GM12878 (cell line): ENCODE measurements around the gene SPOCK1. TPM values are rescaled to one million over a fixed set of nuclear protein-coding genes. Genes with fewer than 3 reads are reported as not detected.

ENCODE experiments used
- ATAC-seq: fragments of 200-7000 bp; cut with Tn5 transposase; 3 replicates; pipeline ENCODE4 v1.9.1; 2020; ENCODE audit warnings: mild to moderate bottlenecking, moderate library complexity
- BruUV-seq: library from RNA; stranded (reverse); fragments of 400-500 nt; replicated peaks from 2 replicates; lab custom pipeline; 2021; lab: Mats Ljungman, UMichigan
- CTCF ChIA-PET: fragments of 300-600 bp; sonication (Branson Sonifier 250); formaldehyde crosslinking; extraction: SDS; loops from one replicate; lab custom pipeline; 2021; ENCODE audit warnings: inconsistent platforms; lab: Yijun Ruan, JAX
- POLR2A ChIA-PET: fragments of 350-600 bp; formaldehyde crosslinking; extraction: SDS; loops from one replicate; lab custom pipeline; 2021; ENCODE audit warnings: inconsistent platforms; lab: Charles Lee
- RAD21 ChIA-PET: fragments of 300-600 bp; sonication (Branson Sonifier 250); formaldehyde crosslinking; loops from one replicate; lab custom pipeline; 2023; ENCODE audit warnings: antibody characterized with exemption; ENCODE audit not compliant: unreplicated experiment; lab: Charles Lee
- SMC1A ChIA-PET: fragments of 300-600 bp; sonication (Branson Sonifier 250); formaldehyde crosslinking; loops from one replicate; lab custom pipeline; 2023; ENCODE audit not compliant: unreplicated experiment, uncharacterized antibody; lab: Charles Lee
- DNase-seq: peaks from one replicate; pipeline ENCODE4 v3.0.0-alpha.2; 2011; ENCODE audit warnings: low read depth, low spot score
- FAIRE-seq: peaks from 3 replicates; lab custom pipeline; 2011; peaks lifted over from hg19 to GRCh38; lab: Jason Lieb, UNC
- H2AFZ ChIP-seq: 2 replicates; pipeline ENCODE4 v1.6.0; 2011; ENCODE audit warnings: low read depth, low read length, control low read depth; ENCODE audit not compliant: control insufficient read depth
- H3K27ac ChIP-seq: 2 replicates; pipeline ENCODE4 v1.5.1; 2011; ENCODE audit warnings: control low read depth; ENCODE audit not compliant: control insufficient read depth, insufficient read depth
- H3K27me3 ChIP-seq, 2 experiments: replicated peaks in 1 of 2; 2 replicates each; pipeline versions ENCODE4 v1.6.0 to v1.6.1; 2011; ENCODE audit warnings: low read length in 1 of 2; ENCODE audit not compliant: control insufficient read depth in 2 of 2, insufficient read depth in 2 of 2
- H3K36me3 ChIP-seq, 2 experiments: 2 replicates each; pipeline ENCODE4 v1.5.1; 2011; ENCODE audit warnings: low read length in 1 of 2; ENCODE audit not compliant: control insufficient read depth in 2 of 2, insufficient read depth in 2 of 2
- H3K4me1 ChIP-seq: 2 replicates; pipeline ENCODE4 v1.6.1; 2011; ENCODE audit warnings: mild to moderate bottlenecking, low read length, moderate library complexity, mixed read lengths; ENCODE audit not compliant: control insufficient read depth, insufficient read depth
- H3K4me2 ChIP-seq: 2 replicates; pipeline ENCODE4 v1.6.0; 2011; ENCODE audit warnings: control low read depth; ENCODE audit not compliant: control insufficient read depth, insufficient read depth
- H3K4me3 ChIP-seq: fragments of 200-600 bp; sonication (generic); 2 replicates; pipeline ENCODE4 v1.5.1; 2016
- H3K79me2 ChIP-seq: 2 replicates; pipeline ENCODE4 v1.6.0; 2011; ENCODE audit warnings: low read length; ENCODE audit not compliant: control insufficient read depth, insufficient read depth
- H3K9ac ChIP-seq: 2 replicates; pipeline ENCODE4 v1.8.0; 2011; ENCODE audit warnings: low read length, control low read depth, mixed read lengths; ENCODE audit not compliant: control insufficient read depth, insufficient read depth
- H3K9me3 ChIP-seq: replicated peaks from 3 replicates; pipeline ENCODE4 v1.5.1; 2011; ENCODE audit warnings: mild to moderate bottlenecking, low read length; ENCODE audit not compliant: control insufficient read depth, insufficient read depth
- H4K20me1 ChIP-seq: 2 replicates; pipeline ENCODE4 v1.6.0; 2011; ENCODE audit not compliant: control insufficient read depth, insufficient read depth
- CEBPZ ChIP-seq: fragments of 150-350 bp; IDR thresholded peaks from 2 replicates; pipeline ENCODE4 v1.6.1; 2016; ENCODE audit warnings: low read depth, low read length
- CUX1 ChIP-seq: IDR thresholded peaks from 2 replicates; pipeline ENCODE4 v1.6.1; 2012; ENCODE audit warnings: improper control_type of control experiment, low read depth, low read length; ENCODE audit not compliant: insufficient replicate concordance
- FOXM1 ChIP-seq: IDR thresholded peaks from 2 replicates; pipeline ENCODE4 v1.6.1; 2012; ENCODE audit warnings: low read depth, mild to moderate bottlenecking, inconsistent platforms, low read length, moderate library complexity
- HDAC6 ChIP-seq: fragments of 200-600 bp; sonication (generic); IDR thresholded peaks from one replicate; pipeline ENCODE4 v1.8.0; 2017; ENCODE audit warnings: antibody characterized with exemption; ENCODE audit not compliant: unreplicated experiment
- IKZF1 ChIP-seq: fragments of 450-650 bp; conservative IDR thresholded peaks from 2 replicates; pipeline ENCODE4 v1.6.1; 2017; ENCODE audit warnings: antibody characterized with exemption, mild to moderate bottlenecking
- MEF2B ChIP-seq: fragments of 450-650 bp; IDR thresholded peaks from 2 replicates; pipeline ENCODE4 v1.6.1; 2018; ENCODE audit warnings: mild to moderate bottlenecking, moderate library complexity; ENCODE audit not compliant: partially characterized antibody, poor library complexity, severe bottlenecking
- POLR2AphosphoS5 ChIP-seq: IDR thresholded peaks from 2 replicates; pipeline ENCODE4 v1.6.1; 2011; ENCODE audit warnings: mild to moderate bottlenecking, low read length, inconsistent platforms
- TARDBP ChIP-seq: IDR thresholded peaks from 2 replicates; pipeline ENCODE4 v1.6.1; 2016; ENCODE audit warnings: borderline replicate concordance
- TCF3 ChIP-seq: IDR thresholded peaks from 2 replicates; pipeline ENCODE4 v1.6.1; 2012; ENCODE audit warnings: low read depth, mild to moderate bottlenecking, low read length, borderline replicate concordance; ENCODE audit not compliant: insufficient read depth
- ZBED1 ChIP-seq: IDR thresholded peaks from 2 replicates; pipeline ENCODE4 v1.6.1; 2016; ENCODE audit warnings: borderline replicate concordance
- ZNF274 ChIP-seq: IDR thresholded peaks from one replicate; pipeline ENCODE4 v1.8.0; 2011; ENCODE audit not compliant: insufficient read length, insufficient read depth
- WGBS: methylation state at CpG from one replicate; pipeline ENCODE4 v1.1.6; 2016; ENCODE audit warnings: low lambda C conversion rate; ENCODE audit not compliant: insufficient replicate concordance, insufficient coverage; ENCODE audit errors: missing lambda C conversion rate; 5-methylcytosine and 5-hydroxymethylcytosine counted together
- in situ Hi-C: fragments of 300-500 bp; cut with MboI; formaldehyde crosslinking; loops from 9 replicates; pipeline ENCODE4 v1.14.3; 2018; ENCODE audit warnings: mixed read lengths
- intact Hi-C: fragments of 100-400 bp; cut with micrococcal nuclease; formaldehyde crosslinking; loops from one replicate; pipeline ENCODE4 v1.14.2; 2022; ENCODE audit not compliant: unreplicated experiment
- polyA plus RNA-seq, 11 experiments: library from polyadenylated mRNA; depleted of rRNA in 4 of 11; unstranded in 6 of 11; stranded (reverse) in 5 of 11; fragments of >200 nt; fragmentation: Nextera tagmentation in 4 of 11; fragmentation: Illumina TruSeq in 1 of 11; extraction: Ambion mirVana in 4 of 11; extraction: Trizol in 1 of 11; gene quantifications; 1 replicate in 1 of 11; 2 replicates in 10 of 11; pipeline versions ENCODE4 v1.2.1 to v1.2.3, GENCODE V29; 2011 to 2016; ENCODE audit warnings: inconsistent platforms in 2 of 11, missing spikeins in 2 of 11, low read depth in 1 of 11
- total RNA-seq, 4 experiments: library from RNA; depleted of rRNA in 3 of 4; stranded (reverse); fragments of >200 nt in 3 of 4; fragmentation: Illumina TruSeq in 1 of 4; extraction: Trizol in 1 of 4; gene quantifications; 2 replicates each; pipeline versions ENCODE4 v1.2.1 to v1.2.3, GENCODE V29; 2013 to 2021
- TF ChIP-seq, protein P1 (sequence below): fragments of 450-650 bp; IDR thresholded peaks from 2 replicates; pipeline ENCODE4 v1.6.1; 2017; ENCODE audit warnings: borderline replicate concordance

The SPOCK1 gene
- total and polyA plus RNA-seq, 10 of the 15 experiments (the other 5 are each of a cell fraction or from before 2014, with no cell fraction given): 0.06 to 0.68 (median 0.25) TPM; not detected in 3

DNA sequence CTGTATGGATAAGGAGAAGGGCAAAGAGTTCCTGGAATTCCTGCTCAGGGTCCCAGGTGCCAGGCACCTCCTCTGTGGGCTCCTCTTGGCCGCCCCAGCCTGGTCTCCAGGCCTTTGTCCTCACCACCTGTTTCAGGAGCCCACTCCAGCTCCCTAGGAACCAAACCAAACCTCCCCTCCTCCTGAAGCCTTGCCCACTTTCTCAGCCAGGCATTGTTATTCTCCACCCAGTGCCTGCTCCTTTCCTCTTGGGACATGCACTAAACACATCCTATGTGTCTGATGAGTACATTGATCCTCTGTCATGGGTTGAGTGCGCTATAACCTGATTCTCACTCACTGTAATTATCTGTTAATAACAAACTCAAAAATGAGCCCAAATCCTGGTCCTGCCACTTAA lies 189.8 kb downstream of the SPOCK1 start:
- WGBS: 18% methylated on average over 2 of the region's 2 CpGs
- no TSS peak for BruUV-seq
- POLR2A ChIA-PET: no interaction called here

More for the DNA sequence above, 189.8 kb downstream of the SPOCK1 start:
- TF ChIP-seq FOXM1: no peak
- TF ChIP-seq TCF3: no peak
- TF ChIP-seq POLR2AphosphoS5: no peak
- no peak for TF ChIP-seq TARDBP
- TF ChIP-seq ZBED1: no peak
- TF ChIP-seq ZNF274: no peak
- TF ChIP-seq IKZF1: no peak
- no peak for TF ChIP-seq HDAC6
- TF ChIP-seq, protein P1, sequence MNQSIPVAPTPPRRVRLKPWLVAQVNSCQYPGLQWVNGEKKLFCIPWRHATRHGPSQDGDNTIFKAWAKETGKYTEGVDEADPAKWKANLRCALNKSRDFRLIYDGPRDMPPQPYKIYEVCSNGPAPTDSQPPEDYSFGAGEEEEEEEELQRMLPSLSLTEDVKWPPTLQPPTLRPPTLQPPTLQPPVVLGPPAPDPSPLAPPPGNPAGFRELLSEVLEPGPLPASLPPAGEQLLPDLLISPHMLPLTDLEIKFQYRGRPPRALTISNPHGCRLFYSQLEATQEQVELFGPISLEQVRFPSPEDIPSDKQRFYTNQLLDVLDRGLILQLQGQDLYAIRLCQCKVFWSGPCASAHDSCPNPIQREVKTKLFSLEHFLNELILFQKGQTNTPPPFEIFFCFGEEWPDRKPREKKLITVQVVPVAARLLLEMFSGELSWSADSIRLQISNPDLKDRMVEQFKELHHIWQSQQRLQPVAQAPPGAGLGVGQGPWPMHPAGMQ: no peak
- TF ChIP-seq CEBPZ: no peak
- TF ChIP-seq CUX1: no peak
- TF ChIP-seq MEF2B: no peak
- SMC1A ChIA-PET: no interaction called here
- no peak for ATAC-seq
- Histone ChIP-seq H3K27ac (no peak overlapping the region), H3K4me3 (no peak overlapping the region), H2AFZ (no peak overlapping the region), H4K20me1 (no peaks in the 10 kb centered on the region), H3K4me1 (no peaks in the 10 kb centered on the region), H3K9ac (no peak overlapping the region), H3K4me2 (no peak overlapping the region), H3K27me3 (no peaks in the 10 kb centered on the region; a peak in 1 of 4 replicates), H3K9me3 (no peaks in the 10 kb centered on the region), H3K36me3 (no peaks in the 10 kb centered on the region), H3K79me2 (no peaks in the 10 kb centered on the region)
- no peak for DNase-seq
- RAD21 ChIA-PET: interaction anchor here (1.3 kb wide), 1 partner anchor 11 kb away, joined by 4 read pairs; no protein-coding TSS in a partner anchor
- CTCF ChIA-PET: no interaction called here
- intact Hi-C loops (no loop called here), in situ Hi-C loops (no loop called here)
- no peak for FAIRE-seq
